Loucy (cell line): ENCODE data around the gene TRIP13.

Experiments used
- EZH2phosphoT487 ChIP-seq: fragments of 200-600 bp; IDR thresholded peaks from 2 replicates; pipeline ENCODE4 v1.6.1; 2018; ENCODE audit warnings: antibody characterized with exemption, mild to moderate bottlenecking, moderate library complexity, borderline replicate concordance
- TF ChIP-seq, protein P1 (sequence below): fragments of 200-600 bp; sonication (generic); conservative IDR thresholded peaks from 2 replicates; pipeline ENCODE4 v1.5.1; 2014; ENCODE audit warnings: mild to moderate bottlenecking, antibody characterized with exemption, low read length

DNA sequence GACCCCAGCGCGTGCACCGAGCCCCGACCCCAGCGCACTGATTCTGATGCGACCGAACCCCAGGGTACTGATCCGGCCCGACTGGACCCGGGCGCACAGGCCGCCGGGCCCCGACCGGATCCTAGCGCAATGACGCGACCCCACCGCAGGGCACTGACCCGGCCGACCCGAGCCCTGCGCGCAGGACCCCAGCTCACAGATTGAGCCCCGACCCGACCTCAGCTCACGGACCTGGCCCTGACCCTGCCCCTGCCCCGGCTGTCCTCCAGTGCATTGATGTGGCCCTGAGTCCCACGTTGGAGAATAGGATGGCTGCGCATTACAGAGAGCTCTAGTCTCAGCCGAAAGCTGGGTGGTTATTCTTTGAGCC lies 438 bp downstream of the TRIP13 start:
- TF ChIP-seq, protein P1, sequence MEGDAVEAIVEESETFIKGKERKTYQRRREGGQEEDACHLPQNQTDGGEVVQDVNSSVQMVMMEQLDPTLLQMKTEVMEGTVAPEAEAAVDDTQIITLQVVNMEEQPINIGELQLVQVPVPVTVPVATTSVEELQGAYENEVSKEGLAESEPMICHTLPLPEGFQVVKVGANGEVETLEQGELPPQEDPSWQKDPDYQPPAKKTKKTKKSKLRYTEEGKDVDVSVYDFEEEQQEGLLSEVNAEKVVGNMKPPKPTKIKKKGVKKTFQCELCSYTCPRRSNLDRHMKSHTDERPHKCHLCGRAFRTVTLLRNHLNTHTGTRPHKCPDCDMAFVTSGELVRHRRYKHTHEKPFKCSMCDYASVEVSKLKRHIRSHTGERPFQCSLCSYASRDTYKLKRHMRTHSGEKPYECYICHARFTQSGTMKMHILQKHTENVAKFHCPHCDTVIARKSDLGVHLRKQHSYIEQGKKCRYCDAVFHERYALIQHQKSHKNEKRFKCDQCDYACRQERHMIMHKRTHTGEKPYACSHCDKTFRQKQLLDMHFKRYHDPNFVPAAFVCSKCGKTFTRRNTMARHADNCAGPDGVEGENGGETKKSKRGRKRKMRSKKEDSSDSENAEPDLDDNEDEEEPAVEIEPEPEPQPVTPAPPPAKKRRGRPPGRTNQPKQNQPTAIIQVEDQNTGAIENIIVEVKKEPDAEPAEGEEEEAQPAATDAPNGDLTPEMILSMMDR = no peak
- no peak for TF ChIP-seq EZH2phosphoT487
